Tibial nerve (tissue), 3 donors: ENCODE measurements around the gene MED12L.

Experiments used
- POLR2A ChIP-seq, 2 donors: fragments of 450-650 bp; IDR thresholded peaks; one replicate each; pipeline ENCODE4 v1.6.1; 2017; ENCODE audit warnings: antibody characterized with exemption in 2 of 2, mild to moderate bottlenecking in 2 of 2, moderate library complexity in 2 of 2
- TF ChIP-seq, protein P1 (sequence below), 5 experiments: fragments of 200-600 bp in 3 of 5; fragments of 450-650 bp in 2 of 5; sonication (generic) in 3 of 5; IDR thresholded peaks; one replicate each; pipeline ENCODE4 v1.5.1; 2016 to 2019; ENCODE audit warnings: antibody characterized with exemption in 5 of 5, mild to moderate bottlenecking in 3 of 5, moderate library complexity in 2 of 5

DNA sequence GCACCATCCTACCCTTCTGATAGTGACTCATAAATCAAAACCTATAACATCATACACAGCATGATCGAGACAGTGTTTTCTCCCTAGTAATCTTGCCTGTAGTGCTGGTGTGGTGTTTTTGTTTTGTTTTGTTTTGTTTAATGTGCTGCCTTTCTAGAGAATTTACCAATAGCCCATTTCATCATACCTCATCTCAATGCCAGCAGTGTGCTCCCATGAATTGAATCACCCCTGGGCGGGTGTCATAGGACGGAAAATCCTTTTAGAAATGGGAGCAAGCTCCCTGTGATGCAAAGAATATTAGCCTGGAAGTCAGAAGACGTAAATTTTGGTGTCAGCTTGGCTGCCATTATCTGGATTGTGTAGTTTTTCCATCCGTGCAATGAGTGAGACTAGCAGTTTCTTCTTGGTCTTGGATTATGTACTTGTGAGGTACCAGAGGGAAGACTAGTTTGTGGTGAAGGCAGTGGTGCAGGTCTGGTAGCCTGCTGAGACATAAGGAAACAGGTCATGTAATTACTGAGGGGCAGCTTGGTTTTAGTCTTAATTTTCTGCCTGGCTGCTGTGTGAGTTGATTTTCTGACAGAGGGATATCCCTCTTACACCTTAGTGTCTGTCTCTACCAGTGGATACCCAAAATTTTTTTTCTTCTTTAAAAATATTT, 345.5 kb downstream of the MED12L start:
- TF ChIP-seq, protein P1, sequence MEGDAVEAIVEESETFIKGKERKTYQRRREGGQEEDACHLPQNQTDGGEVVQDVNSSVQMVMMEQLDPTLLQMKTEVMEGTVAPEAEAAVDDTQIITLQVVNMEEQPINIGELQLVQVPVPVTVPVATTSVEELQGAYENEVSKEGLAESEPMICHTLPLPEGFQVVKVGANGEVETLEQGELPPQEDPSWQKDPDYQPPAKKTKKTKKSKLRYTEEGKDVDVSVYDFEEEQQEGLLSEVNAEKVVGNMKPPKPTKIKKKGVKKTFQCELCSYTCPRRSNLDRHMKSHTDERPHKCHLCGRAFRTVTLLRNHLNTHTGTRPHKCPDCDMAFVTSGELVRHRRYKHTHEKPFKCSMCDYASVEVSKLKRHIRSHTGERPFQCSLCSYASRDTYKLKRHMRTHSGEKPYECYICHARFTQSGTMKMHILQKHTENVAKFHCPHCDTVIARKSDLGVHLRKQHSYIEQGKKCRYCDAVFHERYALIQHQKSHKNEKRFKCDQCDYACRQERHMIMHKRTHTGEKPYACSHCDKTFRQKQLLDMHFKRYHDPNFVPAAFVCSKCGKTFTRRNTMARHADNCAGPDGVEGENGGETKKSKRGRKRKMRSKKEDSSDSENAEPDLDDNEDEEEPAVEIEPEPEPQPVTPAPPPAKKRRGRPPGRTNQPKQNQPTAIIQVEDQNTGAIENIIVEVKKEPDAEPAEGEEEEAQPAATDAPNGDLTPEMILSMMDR (IDR thresholded peaks at IDR 0.05) = no peak
- no peak for TF ChIP-seq POLR2A (IDR thresholded peaks at IDR 0.05)
